ENCODE measurements around the gene LRRC61. TPM values are rescaled to one million over a fixed set of nuclear protein-coding genes. Genes with fewer than 3 reads are reported as not detected.

LRRC61 gene
- total RNA-seq, 1 donor from 2014 or later = 28.3 TPM

- DNase-seq (ENCODE audit: low spot score, unreplicated experiment) = no peak
- no peaks in the 10 kb centered on the region for H3K9me3 Mint-ChIP-seq (ENCODE audit: low read depth)
- H3K4me1 Mint-ChIP-seq (ENCODE audit: low read depth) = peaks cover 31% of the 10 kb centered on the region
- H3K27me3 Mint-ChIP-seq = no peaks in the 10 kb centered on the region
- no peak for TF ChIP-seq CTCF (IDR thresholded peaks at IDR 0.05; ENCODE audit: unreplicated experiment)
- H3K27ac Mint-ChIP-seq = no peak overlapping the region
- peaks cover 14% of the 10 kb centered on the region for H3K36me3 Mint-ChIP-seq (ENCODE audit: insufficient read depth)
- H3K4me3 Mint-ChIP-seq (ENCODE audit: low read depth) = no peak overlapping the region
These were observed 49.3 kb downstream of the LRRC61 start for GRCh38 chr7:150372271-150373048.

DNA sequence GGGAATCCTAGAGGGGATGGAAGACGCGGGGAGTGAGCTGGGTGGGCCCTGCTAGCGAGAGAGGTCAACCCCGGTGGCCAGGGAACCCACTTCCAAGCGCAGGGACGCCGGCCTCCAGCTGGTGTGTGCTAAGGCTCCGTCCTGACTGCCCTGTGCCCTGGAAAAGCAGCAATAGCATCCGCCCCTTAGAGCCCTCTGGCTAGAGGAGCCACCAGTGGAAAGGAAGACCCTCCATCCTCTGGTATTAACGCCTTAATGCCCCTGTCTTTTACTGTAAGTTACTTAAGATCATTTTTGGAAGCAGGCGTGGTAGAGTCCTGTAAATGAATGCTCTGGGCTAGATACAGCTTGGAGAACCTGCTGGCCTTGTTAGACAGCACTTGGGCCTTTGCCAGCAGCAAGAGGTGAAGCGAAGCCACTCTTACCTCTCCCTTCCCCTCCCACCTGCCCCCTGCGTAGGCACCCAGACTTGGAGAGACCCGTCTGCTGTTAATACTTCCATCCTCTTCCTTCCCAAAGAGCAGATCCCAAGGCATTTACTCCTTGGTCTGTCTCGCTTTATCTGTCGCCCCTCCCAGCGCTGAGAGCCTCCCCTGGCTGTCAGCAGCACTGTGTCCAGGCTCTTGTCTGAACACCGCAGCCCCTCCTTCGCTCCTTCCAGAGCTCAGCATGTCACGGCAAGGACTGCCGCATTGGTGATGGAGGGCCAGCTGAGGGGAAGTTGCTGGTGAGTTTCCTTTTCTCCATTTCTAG lies 50.1 kb downstream of the LRRC61 start:
- no peaks in the 10 kb centered on the region for H3K27me3 Mint-ChIP-seq
- no peaks in the 10 kb centered on the region for H3K9me3 Mint-ChIP-seq (ENCODE audit: low read depth)
- H3K27ac Mint-ChIP-seq = peak overlapping the region; percentile 30
- DNase-seq (ENCODE audit: low spot score, unreplicated experiment) = no peak
- peaks cover 14% of the 10 kb centered on the region for H3K36me3 Mint-ChIP-seq (ENCODE audit: insufficient read depth)
- H3K4me1 Mint-ChIP-seq (ENCODE audit: low read depth) = peaks cover 37% of the 10 kb centered on the region
- H3K4me3 Mint-ChIP-seq (ENCODE audit: low read depth) = peak overlapping the region; percentile 42
- TF ChIP-seq CTCF (IDR thresholded peaks at IDR 0.05; ENCODE audit: unreplicated experiment) = no peak

DNA sequence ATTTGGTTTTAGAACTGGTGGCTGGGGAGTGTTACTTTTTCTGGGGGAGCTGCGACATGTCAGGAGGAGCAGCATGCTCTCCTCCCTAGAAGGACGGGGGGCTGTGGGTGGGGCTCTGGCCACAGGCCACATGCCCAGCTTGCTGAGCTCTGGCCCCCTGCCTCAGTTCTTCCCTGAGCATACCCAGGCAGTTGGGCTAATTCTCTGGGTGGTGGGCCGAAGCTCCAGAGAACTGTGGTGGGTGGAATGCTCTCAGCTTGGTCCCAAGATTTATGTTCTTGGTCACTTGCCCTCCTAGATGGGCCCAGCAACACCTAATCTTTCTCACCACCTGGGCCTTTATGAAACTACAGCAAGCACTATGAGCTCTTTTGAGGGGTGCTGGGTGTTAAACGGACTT lies 50.9 kb downstream of the LRRC61 start:
- no peak overlapping the region for H3K27ac Mint-ChIP-seq
- H3K36me3 Mint-ChIP-seq (ENCODE audit: insufficient read depth) = peaks cover 14% of the 10 kb centered on the region
- no peaks in the 10 kb centered on the region for H3K9me3 Mint-ChIP-seq (ENCODE audit: low read depth)
- H3K27me3 Mint-ChIP-seq = no peaks in the 10 kb centered on the region
- peaks cover 38% of the 10 kb centered on the region for H3K4me1 Mint-ChIP-seq (ENCODE audit: low read depth)
- no peak for TF ChIP-seq CTCF (IDR thresholded peaks at IDR 0.05; ENCODE audit: unreplicated experiment)
- no peak overlapping the region for H3K4me3 Mint-ChIP-seq (ENCODE audit: low read depth)
- DNase-seq (ENCODE audit: low spot score, unreplicated experiment) = no peak

- Mint-ChIP-seq H3K4me3 (ENCODE audit: low read depth) (no peak overlapping the region), H3K4me1 (ENCODE audit: low read depth) (peaks cover 36% of the 10 kb centered on the region), H3K27ac (peak overlapping the region; percentile 56), H3K9me3 (ENCODE audit: low read depth) (no peaks in the 10 kb centered on the region), H3K36me3 (ENCODE audit: insufficient read depth) (peaks cover 14% of the 10 kb centered on the region), H3K27me3 (no peaks in the 10 kb centered on the region)
- DNase-seq (ENCODE audit: low spot score, unreplicated experiment) = no peak
- no peak for TF ChIP-seq CTCF (IDR thresholded peaks at IDR 0.05; ENCODE audit: unreplicated experiment)
These were observed 51.3 kb downstream of the LRRC61 start for GRCh38 chr7:150374472-150374871.

DNA sequence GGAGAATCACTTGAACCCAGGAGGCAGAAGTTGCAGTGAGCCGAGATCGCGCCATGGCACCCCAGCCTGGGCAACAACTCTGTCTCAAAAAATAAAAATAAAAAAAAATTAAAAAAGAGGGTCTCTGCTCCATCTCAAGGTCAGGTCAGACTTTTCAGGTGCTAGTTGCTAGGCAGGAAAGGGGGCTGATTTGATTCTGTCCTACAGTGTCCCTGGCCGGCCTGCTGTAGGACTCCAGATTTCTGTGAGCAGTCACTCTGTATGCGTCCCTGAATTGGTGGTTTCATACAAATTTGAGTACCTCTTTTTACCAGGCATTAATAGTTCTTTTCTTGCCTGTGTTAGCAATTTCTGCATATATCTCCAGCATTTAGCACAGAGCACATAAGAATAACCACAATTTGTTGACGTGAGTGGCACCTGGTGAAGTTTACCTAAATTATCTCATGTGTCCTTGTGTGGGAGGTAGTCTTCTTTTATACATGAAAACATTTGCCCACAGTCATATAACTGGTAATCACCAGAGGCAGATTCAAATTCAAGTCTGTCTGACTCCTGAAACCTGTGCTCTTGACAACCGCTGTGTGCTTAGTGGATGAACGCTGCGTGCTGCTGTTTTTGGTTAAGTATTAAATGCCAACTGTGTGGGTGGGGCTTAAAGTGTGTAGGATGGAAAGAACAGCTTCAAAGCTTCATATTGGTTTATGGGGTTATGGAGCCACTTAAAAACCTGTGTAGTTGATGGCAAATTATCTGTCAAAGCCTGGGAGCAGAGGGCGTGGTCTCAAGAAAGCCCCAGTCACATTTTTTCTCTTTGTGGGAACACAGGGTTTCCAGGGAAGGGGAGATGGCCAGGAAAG lies 52.7 kb downstream of the LRRC61 start:
- TF ChIP-seq CTCF (IDR thresholded peaks at IDR 0.05; ENCODE audit: unreplicated experiment) = no peak
- Mint-ChIP-seq H3K27me3 (no peaks in the 10 kb centered on the region), H3K27ac (peak overlapping the region; percentile 7), H3K36me3 (ENCODE audit: insufficient read depth) (peaks cover 10% of the 10 kb centered on the region), H3K9me3 (ENCODE audit: low read depth) (no peaks in the 10 kb centered on the region), H3K4me1 (ENCODE audit: low read depth) (peaks cover 36% of the 10 kb centered on the region), H3K4me3 (ENCODE audit: low read depth) (no peak overlapping the region)
- no peak for DNase-seq (ENCODE audit: low spot score, unreplicated experiment)
